ENCODE results near the gene IPO5.

IPO5 gene

DNA sequence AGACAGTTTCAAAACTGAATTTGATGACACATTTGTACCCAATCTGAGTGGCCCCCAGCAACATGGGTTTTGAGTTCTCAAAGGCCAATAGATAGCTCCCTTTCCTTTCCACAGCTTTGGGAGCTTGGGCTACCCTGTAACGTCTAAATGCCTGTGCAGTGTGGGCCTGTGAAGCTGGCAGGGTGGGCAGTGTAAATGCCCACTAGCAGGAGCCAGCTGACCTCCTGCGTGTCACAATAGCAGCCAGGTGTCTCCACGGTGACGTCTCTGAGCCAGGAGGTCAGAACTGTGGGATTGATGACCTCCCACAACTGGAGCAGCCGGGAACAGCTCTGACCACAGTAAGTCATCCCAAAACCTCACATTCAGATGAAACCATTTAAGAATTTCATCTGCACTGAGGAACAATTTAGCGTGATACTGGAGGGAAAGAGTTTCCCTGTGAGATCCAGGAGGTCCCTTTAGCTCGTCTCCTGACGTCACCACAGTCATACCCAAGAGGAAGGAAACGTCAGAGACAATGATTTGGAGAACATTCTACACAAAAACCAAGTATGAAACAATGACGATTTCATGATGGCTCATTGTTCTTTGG is at the start of gene IPO5:
TSS of gene IPO5 (plus strand) at position 300 of the 595 bp plus-strand sequence. CDS start 23,022 bp downstream, outside the sequence.
- DNase-seq (ENCODE audit: low read depth in 2 of 2) = no peak

DNA sequence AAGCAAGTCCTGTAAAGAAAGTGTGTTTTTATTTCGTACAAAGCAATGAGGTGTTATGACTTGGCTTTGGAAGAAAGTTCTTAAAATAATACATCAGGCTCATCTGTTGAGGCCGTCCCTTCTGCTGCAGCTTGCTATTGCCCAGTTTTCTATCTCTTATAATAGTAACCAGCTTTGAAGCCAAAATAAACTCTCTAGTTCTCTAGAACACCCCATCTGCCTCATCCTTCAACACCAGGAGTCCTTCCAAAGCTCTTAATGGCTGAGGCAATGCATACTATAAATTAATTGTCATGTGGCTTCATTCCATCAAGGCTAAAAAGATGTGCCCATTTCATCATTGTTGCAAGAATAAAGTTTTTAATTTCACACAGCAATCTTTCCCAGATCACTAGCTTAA is 49.4 kb upstream of the IPO5 start:
- no peak for DNase-seq (ENCODE audit: low read depth in 2 of 2)

DNA sequence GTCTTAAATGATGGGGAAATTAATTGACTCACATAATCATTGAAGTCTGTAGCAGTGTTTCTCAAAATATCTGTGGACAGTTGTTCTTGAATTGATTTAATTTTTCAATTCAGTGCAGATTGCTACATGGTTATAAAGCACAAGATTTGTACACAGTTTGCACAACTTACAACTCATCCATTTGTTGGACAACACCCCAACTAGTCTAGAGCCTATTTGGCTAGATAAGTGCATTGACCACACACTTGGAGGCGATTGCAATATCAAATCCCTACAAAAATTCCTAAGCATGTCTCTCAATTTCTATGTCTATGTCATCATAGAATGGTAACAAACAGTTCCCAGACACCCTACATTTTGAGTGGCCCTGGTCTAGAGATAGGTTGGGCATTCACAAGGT is 48.0 kb upstream of the IPO5 start:
- DNase-seq (ENCODE audit: low read depth in 2 of 2) = no peak

DNA sequence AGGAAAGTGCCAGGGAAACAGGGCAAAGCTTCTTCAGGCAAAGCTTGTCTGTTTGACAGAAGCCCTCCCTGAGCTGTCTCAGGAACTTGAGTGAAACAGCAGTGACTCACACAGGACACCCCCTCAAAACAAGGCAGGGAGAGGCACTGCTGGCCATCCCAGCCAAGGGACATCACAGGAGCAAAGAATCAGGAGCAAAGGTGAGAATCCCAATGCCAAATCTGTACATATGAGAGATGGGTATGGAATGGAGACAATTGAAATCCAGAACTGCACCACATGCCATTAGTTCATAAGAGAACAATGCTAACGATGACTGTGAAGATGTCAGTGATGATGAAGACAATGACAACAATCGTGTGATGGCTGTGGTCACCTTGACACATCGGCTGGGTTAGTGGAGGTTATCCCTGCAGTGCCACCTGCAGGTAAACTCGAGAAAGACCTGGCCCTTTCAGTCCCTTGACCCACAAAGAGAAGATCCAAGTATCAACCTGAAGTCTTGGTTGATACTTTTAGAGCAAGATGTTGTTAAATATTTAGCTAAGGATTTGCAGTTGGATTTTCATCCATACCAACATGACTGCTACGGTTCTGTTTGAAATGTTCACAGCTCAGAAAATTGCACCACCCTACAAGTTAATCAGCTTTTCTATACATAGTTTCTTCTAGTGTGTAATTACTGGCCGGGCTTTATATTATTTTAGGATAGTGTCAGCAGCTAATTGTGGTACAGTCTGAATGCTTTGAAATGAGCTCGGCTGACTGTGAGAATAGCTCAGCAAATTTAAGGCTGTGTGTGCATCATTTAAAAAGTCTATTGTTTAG is 42.0 kb upstream of the IPO5 start:
- no peak for DNase-seq (ENCODE audit: low read depth in 2 of 2)

DNA sequence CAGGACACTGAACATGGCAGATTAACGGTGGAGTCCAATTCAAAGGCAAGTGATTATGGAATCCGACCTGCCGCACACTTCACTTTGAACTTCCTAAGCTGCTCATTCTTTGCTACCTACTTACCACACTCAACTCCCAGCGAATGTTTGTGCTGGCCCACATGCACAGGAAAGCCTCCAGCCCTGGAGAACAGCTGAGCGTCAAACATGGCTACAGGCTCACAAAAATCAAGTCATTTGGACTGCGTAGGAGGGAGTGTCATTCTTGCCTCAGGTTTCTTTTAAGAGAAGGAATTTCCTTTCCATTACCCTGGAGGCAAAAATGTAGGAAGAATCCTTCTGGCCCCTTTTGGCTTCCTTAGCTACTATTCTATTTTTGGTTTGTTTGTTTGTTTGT is 41.3 kb upstream of the IPO5 start:
- no peak for DNase-seq (ENCODE audit: low read depth in 2 of 2)

DNA sequence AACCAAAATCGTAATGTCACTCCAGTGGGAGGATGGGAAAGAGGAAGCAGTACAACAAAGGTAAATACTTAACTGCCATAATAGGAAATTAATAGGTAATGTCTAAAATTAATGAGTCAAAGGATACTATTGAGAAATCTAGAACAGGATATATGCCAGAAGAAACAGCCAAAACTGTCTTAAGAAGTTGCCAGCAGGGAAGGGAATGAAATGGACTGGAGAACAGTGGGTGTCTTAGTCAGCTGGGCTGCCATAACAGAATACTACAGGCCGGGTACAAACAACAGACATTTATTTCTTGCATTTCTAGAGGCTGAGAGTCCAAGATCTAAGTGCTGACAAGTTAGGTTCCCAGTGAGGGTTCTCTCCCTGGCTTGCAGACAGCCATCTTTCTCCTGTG is 40.3 kb upstream of the IPO5 start:
- DNase-seq (ENCODE audit: low read depth in 2 of 2) = no peak

DNA sequence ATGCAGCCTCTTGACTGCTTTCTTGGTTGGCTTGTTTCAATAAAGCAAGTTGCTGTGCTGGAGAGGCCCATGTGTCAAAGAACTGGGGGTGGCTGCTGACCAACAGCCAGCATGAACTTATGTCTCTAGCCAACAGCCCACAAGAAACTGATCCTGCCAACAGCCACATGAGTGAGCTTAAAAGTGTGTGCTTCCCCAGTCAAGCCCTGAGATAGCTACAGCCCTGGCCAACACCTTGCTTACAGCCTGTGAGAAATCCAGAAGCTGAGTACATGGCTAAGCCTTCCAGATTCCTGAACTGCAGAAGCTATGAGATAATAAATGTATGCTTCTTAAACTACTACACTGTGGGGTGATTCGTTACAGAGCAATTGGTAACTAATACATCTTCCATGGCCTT is 38.9 kb upstream of the IPO5 start:
- DNase-seq (ENCODE audit: low read depth in 2 of 2) = no peak

DNA sequence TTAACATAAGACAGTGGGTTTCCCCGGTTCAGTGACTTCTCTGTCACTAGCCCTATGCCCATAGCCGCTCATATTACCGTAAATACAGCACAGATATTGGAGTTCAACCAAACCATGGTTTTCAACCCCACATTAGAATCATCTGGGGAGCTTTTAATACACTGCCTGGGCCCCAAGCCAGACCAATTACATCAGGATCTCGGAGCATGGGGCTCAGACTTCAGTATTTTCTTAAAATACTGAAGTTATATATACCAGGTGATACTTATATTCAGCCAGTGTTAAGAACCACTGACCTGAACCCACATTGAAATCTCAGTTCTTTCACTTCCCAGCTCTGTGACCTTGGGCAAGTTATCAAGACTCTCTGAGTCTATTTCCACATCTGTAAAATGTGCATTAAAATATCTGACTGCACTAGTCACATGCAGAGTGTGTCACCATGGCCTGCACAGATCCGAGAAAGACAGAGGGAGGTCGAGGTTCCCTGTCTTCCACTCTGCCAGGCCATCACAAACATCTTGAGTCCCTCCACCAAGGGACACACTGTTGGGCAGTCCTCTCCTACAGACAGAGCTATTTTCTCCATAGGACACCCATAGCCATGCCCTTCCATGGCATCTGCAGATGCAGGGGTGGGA is 32.2 kb upstream of the IPO5 start:
- DNase-seq (ENCODE audit: low read depth in 2 of 2) = peak; percentile 52 to 56

DNA sequence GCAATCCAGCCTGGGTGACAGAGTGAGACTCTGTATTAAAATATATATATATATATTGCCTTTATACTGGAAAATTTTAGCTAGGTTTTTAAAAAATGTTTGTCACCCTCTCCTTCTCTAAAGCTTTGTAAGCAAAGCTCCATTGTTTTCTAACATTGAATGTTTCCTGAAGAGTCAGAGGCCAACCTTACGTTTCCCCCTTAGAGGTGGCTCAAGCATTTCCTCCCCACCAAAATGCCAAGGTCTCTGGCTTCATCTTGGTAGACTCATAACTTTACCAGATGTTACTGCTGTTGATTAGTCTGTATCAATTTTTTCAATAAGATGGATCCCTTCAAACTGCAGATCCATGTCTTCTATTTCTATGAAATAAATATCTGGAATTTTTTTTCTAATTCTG is 25.2 kb upstream of the IPO5 start:
- DNase-seq (ENCODE audit: low read depth in 2 of 2) = no peak

DNA sequence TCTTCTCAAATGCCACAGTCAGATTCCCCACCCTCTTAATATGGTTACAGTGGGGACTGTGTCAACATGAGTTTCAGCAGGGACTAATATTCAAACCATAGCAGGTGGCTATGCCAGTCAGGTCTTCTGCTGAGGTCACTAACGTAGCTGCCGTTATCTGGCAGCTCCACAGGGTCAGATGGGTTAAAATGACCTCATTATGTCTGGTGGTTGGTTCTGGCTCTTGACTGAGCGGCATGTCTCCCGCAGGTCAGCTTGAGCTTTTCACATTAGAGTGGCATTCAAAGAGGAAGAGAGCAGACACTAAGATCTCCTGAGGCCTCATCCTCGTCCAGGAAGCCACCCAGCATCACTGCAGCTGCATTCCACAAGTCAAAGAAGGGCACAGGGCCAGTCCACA is 21.4 kb upstream of the IPO5 start:
- DNase-seq (ENCODE audit: low read depth in 2 of 2) = no peak

DNA sequence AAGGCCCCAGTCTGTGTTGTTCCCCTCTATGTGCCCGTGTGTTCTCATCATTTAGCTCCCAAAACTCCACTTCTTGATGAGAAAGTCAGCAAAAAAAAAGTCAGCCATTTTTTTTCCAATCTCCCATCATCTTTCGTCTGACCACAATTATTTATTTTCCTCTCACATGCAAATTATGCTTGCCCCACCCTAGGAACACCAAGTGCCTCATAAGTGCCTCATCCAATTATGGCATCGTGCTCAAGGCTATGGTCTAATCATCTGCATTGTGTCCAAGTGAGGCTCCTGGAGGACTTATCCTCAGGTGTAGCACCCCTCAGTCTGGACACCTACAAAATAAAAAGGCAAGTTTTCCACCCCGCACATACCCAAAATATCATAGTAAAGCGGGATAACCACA is 20.8 kb upstream of the IPO5 start:
- DNase-seq (ENCODE audit: low read depth in 2 of 2) = no peak

DNA sequence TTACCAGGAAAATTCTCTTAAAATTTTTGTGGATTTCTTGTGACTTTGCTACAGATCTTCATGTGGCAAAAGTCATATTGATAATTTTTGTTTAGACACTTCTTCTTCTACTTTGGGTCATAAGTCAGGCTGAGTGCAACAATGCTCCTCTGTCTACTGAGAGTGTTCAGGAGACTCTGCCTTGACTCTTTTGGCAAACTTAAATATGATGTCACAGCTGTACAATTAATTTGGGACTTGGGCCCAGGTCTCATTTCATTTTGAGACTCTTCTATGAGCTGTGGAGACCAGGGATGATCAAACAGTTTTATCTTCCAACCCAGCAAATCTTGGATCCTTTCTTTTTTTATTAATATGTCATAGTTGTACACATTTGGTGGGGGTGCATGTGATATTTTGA is 19.7 kb upstream of the IPO5 start:
- no peak for DNase-seq (ENCODE audit: low read depth in 2 of 2)

DNA sequence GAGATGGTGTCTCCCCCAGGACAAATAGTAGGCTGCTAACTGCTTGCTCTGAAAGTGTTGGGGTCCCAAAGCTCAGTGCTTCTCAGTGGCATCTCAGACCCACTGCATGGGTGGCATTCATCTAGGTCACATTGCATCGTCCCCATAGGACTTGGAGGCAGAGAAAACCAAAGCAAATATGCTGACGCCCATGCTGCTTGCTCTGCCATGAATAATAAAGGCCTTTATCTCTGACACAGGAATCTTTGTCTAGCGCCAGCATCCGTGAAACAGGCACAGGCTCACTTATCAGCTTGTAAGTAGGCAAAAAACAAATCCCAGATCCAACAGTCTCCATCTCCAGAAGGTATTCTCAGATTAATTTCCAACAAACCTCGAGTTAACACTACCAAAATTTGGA is 18.9 kb upstream of the IPO5 start:
- DNase-seq (ENCODE audit: low read depth in 2 of 2) = no peak

DNA sequence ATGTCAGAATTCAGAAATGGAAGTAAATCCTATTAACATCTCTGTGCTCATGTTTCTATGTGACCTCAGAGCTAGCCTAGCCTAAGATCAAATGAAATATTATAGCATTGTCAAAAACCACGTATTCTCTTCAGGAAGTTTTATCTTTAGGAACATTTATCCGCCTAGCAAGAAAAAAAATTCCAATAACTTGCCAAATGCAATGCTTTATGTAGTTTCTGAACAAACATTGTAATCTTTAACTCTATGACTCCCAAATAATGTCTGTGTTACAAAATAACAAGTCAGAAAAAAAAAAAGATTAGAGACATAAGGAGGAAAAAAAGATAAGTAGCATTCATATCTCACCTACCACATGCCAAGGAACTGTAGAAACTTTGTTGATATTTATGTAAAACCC is 18.4 kb upstream of the IPO5 start:
- no peak for DNase-seq (ENCODE audit: low read depth in 2 of 2)

DNA sequence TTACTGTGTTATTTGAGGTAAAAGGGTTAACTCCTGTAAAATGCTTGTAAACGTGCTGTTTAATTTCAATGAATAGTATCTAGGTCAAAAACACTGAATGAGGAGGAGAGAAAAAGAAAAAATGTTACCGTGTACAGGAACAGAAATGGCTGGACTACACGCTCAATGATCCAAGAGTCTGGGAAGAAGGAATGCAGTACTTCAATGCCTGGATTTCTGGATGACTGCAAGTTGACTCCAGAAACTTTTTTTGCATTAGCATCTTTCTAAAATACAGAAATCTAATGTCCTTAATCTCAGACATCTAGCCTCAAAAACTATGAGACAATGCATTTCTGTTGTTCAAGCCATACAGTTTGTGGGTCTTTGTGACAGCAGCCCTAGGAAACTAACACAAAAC is 17.4 kb upstream of the IPO5 start:
- DNase-seq (ENCODE audit: low read depth in 2 of 2) = no peak

DNA sequence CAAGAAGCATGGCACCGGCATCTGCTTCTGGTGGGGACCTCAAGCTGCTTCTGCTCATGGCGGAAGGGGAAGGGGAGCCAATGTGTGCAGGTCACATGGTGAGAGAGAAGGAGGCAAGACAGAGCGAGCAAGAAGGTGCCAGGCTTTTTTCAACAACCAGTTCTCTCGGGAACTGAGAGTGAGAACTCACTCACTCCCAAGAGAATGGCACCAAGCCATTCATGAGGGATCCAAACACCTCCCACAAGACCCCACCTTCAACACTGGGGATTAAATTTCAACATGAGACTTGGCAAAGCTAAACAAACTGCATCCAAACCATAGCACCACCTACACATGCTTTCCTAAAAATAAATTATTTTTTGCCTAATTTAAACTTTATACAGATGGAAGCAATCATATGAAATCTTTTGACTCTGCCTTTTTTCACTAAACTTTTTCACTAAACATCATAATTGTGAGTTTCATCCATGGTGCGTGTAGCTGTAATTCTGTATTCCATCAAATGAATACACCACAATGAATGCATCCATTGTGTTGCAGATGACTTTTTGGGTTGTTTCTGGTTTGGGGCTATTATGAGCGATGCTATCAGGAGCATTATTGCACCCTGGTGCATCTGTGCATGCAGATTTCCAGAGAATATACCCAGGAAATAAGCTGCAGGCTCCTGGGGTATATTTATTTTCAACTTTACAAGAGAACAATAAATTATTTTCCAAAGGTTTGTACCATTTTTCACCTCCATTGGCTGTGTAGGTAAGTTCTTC is 14.6 kb upstream of the IPO5 start:
- no peak for DNase-seq (ENCODE audit: low read depth in 2 of 2)

DNA sequence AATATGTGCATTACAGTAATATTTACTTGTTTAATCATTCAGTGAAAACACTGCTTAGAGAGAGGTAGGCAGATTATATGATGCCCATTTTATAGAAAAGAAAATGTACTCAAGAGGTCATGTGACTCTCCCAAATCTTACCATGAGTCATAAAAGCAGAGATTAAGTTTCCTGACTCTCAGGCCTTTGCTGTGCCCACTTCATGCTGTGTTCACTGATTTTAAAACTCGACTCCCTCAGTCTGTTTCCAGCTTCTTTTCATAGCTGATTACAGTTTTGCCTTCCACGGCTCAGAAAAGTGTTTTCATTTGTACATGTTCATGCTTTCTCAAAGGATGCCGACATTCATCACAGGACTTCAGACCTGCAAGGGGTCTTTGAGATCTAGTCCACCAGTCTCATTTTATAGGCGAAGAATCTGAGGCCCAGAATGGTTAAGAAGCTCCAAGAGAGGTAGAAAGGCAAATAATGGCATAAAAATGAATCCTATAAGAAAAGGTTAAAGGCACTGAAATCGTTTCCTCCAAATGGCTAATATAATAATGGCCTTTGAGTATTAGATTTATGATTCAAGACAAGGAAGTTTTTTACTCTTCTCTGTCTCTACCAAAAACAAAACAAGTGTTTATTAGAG is 9.0 kb upstream of the IPO5 start:
- no peak for DNase-seq (ENCODE audit: low read depth in 2 of 2)

DNA sequence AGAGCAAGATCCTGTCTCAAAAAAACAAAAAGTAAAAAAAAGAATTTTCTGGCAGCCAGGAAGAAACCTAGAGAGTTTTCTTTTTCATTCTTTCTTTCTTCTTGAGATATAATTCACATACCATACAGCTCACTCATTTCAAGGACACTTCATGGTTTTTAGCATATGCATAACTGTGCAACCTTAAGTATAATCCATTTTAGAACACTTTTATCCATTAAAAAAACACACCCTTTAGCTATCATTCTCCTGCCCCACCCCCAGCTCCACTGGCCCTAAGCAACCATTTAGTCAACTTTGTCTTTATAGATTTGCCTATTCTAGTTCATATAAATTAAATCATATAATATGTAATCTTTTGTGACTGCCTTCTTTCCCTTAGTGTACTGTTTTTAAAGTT is 8.1 kb upstream of the IPO5 start:
- DNase-seq (ENCODE audit: low read depth in 2 of 2) = no peak

DNA sequence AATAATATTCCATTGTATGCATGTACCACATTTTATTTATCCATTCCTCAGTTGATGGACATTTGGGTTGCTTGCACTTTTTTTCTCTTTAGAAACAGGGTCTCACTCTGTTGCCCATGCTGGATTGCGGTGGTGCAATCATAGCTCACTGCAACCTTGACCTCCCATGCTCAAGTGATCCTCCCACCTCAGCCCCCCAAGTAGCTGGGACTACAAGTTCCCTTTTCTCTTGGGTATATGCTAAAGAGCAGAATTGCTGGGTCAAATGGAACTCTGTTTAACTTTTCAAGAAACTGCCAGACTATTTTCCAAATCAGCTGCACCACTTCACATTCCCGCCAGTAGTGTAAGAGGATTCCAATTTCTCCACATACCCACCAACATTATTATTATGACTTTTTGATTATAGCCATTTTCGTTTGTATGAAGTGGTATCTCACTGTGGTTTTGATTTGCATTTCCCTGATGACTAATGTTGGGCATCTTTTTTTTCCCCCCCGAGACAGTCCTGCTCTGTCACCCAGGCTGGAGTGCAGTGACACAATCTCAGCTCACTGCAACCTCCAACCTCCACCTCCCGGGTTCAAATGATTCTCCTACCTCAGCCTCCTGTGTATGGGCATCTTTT is 7.6 kb upstream of the IPO5 start:
- no peak for DNase-seq (ENCODE audit: low read depth in 2 of 2)

DNA sequence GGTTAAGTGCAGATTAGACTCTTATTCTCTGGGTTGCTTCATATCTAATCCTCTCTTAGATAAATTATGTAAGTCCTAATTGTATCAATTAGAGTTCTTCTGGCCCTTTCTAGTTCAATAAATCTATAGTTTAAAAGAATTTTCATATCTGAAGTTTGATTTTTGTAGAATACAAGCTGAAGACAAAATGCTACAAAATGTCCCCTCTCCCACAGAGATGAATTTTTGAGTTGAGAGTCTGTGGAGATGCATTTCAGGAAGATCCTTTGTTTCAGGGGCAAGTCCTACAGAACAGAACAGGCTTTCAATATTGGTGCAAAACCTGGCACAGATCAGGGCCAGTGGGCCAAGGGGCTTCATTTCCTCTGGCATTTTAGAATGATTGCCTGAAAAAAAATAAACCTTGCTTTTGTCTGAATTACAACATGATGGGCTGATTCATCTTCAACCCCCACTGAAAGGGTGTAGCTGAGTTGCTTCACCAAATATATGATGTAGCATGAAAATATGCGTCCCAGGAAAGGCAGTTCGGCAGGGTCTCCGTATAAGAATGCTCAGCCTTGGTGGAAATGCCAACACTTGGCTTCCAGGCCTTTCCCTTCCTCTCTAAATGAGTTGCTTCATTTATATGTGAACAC is 6.4 kb upstream of the IPO5 start:
- DNase-seq (ENCODE audit: low read depth in 2 of 2) = peak; percentile 89 to 90

DNA sequence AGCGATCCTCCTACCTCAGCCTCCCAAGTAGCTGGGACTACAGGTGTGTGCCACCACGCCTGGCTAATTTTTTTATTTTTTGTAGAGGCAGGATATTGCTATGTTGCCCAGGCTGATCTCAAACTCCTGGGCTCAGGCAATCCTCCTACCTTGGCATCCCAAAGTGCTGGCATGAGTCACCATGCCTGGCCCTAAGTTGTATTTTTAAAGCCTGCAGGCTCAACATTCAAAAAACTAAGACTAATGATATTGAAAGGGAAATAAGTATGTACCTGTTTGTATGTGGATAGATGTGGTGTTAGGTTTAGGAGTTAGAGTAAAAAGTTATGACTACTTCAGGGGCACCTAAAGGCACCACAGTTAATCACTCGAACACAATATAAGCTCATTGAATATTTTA is 5.4 kb upstream of the IPO5 start:
- DNase-seq (ENCODE audit: low read depth in 2 of 2) = no peak

Measured in fibroblast of skin of left quadriceps (primary cell).